T-helper 17 cell (primary cell): ENCODE measurements around the gene PRR18. TPM values are rescaled to one million over a fixed set of nuclear protein-coding genes. Genes with fewer than 3 reads are reported as not detected.

Experiments
- ATAC-seq: fragments of 150-1000 bp; cut with Tn5 transposase; 2 replicates; pipeline ENCODE4 v1.10.0; 2021; ENCODE audit warnings: mild to moderate bottlenecking, moderate library complexity
- DNase-seq, 3 donors: peaks; one replicate each; pipeline versions ENCODE4 v3.0.0 to v3.0.0-alpha.2; 2020 to 2021
- H3K9me3 ChIP-seq: one replicate; pipeline ENCODE4 v1.7.0; 2013; ENCODE audit warnings: low read length, mild to moderate bottlenecking; ENCODE audit not compliant: control insufficient read depth, poor library complexity, severe bottlenecking
- H3K27ac Mint-ChIP-seq: one replicate; pipeline ENCODE4 v1.8.0; 2022; ENCODE audit warnings: mild to moderate bottlenecking, moderate library complexity, mixed read lengths
- H3K27me3 Mint-ChIP-seq: one replicate; pipeline ENCODE4 v1.8.0; 2022; ENCODE audit warnings: mixed read lengths
- H3K36me3 Mint-ChIP-seq: one replicate; pipeline ENCODE4 v1.8.0; 2022; ENCODE audit warnings: low read depth, mixed read lengths
- H3K4me1 Mint-ChIP-seq: one replicate; pipeline ENCODE4 v1.8.0; 2022; ENCODE audit warnings: mild to moderate bottlenecking, mixed read lengths
- H3K4me3 Mint-ChIP-seq: one replicate; pipeline ENCODE4 v1.8.0; 2022; ENCODE audit warnings: mild to moderate bottlenecking, moderate library complexity, mixed read lengths
- total RNA-seq, 4 donors: library from RNA in 2 of 4; stranded (reverse) in 2 of 4; gene quantifications; one replicate each; pipeline ENCODE4 v1.2.3 and lab custom pipeline; 2022 to 2026

PRR18 gene
- total RNA-seq, 2 donors from 2014 or later: not detected

- Mint-ChIP-seq H3K4me1 (peaks cover 5% of the 10 kb centered on the region), H3K36me3 (peaks cover 9% of the 10 kb centered on the region), H3K27me3 (no peaks in the 10 kb centered on the region), H3K27ac (no peak overlapping the region), H3K4me3 (no peak overlapping the region)
- no peaks in the 10 kb centered on the region for H3K9me3 ChIP-seq
- no peak for ATAC-seq
- DNase-seq: no peak
These were observed 15.2 kb upstream of the PRR18 start for GRCh38 chr6:166323395-166323794.

DNA sequence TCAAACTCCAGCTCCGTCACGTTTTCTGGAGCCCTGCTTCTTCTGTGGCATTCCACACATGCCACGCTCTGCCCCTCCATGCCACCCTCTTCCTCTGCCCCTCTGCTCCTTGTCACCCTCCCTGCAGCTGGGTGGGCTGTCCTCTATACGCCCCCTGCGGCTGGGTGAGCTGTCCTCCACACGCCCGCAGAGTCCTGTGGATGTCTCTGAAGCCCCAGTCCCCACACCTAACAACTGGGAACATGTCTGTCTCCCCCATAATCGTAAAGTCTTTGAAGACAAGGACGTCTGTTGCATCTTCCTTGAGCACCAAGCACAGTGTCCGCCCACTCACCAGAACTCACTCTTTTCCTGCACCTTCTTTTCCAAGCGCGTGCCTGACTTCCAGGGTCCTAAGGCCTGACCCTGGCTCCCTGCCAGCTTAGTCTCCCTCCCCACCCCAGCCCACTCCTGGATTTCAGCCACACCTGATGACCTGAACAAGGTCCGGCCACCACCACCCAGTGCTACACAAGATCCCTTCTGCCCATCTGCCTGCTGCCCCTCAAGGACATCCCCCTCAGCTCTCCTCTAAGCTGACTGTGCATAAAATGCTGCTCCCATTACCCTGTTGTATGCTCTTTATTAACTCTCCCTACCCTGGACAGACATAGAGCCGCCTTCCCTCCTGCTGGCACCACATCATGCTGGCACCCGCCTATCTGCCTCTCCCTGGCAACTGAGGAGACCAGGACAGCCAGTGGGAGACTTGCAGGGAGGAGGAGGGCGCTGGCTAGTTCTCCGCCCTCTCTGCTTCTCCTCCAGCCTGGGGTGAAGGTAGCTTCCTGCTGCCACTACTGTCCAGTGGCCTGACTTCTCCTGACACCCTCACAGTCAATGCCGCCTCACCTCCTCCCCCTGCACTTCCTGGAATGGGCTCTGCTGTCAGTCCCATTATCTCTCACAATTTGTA, 10.7 kb upstream of the PRR18 start:
- ATAC-seq (no peak), DNase-seq (no peak)
- no peaks in the 10 kb centered on the region for H3K9me3 ChIP-seq
- peaks cover 5% of the 10 kb centered on the region for H3K36me3 Mint-ChIP-seq
- H3K27ac Mint-ChIP-seq: no peak overlapping the region
- H3K4me3 Mint-ChIP-seq: no peak overlapping the region
- no peaks in the 10 kb centered on the region for H3K27me3 Mint-ChIP-seq
- peaks cover 3% of the 10 kb centered on the region for H3K4me1 Mint-ChIP-seq

DNA sequence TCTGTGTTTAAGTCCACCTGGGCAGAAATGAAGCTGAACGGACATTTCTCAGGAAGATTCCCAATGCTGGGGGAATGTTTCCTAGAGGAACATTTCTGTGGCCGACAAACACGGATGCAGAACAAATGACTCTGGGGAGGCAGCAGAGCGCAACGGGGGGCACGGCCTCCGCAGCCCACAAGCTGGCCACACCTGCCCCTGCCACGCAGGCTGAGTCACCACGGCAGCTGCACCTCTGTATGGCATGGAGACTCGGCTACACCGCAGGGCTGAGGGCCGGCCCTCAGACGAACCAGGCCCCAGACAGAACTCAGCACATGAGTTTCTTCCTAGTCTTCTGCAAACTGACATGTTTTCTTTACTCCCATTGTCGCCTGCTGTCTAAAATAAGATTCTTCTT, 10.0 kb upstream of the PRR18 start:
- Mint-ChIP-seq H3K27ac (no peak overlapping the region), H3K4me3 (no peak overlapping the region), H3K27me3 (no peaks in the 10 kb centered on the region), H3K36me3 (peaks cover 3% of the 10 kb centered on the region), H3K4me1 (peaks cover 3% of the 10 kb centered on the region)
- no peaks in the 10 kb centered on the region for H3K9me3 ChIP-seq
- DNase-seq (no peak), ATAC-seq (no peak)

- no peak overlapping the region for H3K4me3 Mint-ChIP-seq
- DNase-seq: no peak
- H3K9me3 ChIP-seq: no peaks in the 10 kb centered on the region
- H3K27me3 Mint-ChIP-seq: no peaks in the 10 kb centered on the region
- no peak for ATAC-seq
- H3K27ac Mint-ChIP-seq: no peak overlapping the region
- H3K36me3 Mint-ChIP-seq: peaks cover 2% of the 10 kb centered on the region
- peaks cover 3% of the 10 kb centered on the region for H3K4me1 Mint-ChIP-seq
These were observed 9.3 kb upstream of the PRR18 start for GRCh38 chr6:166317261-166318212.

- H3K27me3 Mint-ChIP-seq: no peaks in the 10 kb centered on the region
- no peak overlapping the region for H3K27ac Mint-ChIP-seq
- H3K9me3 ChIP-seq: no peaks in the 10 kb centered on the region
- peaks cover 2% of the 10 kb centered on the region for H3K36me3 Mint-ChIP-seq
- no peak overlapping the region for H3K4me3 Mint-ChIP-seq
- H3K4me1 Mint-ChIP-seq: peaks cover 3% of the 10 kb centered on the region
- ATAC-seq (no peak), DNase-seq (no peak)
These were observed 7.2 kb upstream of the PRR18 start for GRCh38 chr6:166315436-166315835.

GRCh38 chr6:166314454-166314853, 6.3 kb upstream of the PRR18 start:
- H3K27me3 Mint-ChIP-seq: peaks cover 8% of the 10 kb centered on the region
- no peak overlapping the region for H3K4me3 Mint-ChIP-seq
- no peak overlapping the region for H3K27ac Mint-ChIP-seq
- ATAC-seq: no peak
- H3K4me1 Mint-ChIP-seq: peaks cover 3% of the 10 kb centered on the region
- H3K36me3 Mint-ChIP-seq: peaks cover 2% of the 10 kb centered on the region
- no peak for DNase-seq
- no peaks in the 10 kb centered on the region for H3K9me3 ChIP-seq

GRCh38 chr6:166313255-166314070, 5.3 kb upstream of the PRR18 start:
- Mint-ChIP-seq H3K27ac (no peak overlapping the region), H3K4me1 (peaks cover under 1% of the 10 kb centered on the region), H3K27me3 (peaks cover 18% of the 10 kb centered on the region), H3K4me3 (no peak overlapping the region), H3K36me3 (no peaks in the 10 kb centered on the region)
- H3K9me3 ChIP-seq: no peaks in the 10 kb centered on the region
- DNase-seq: peak in 2 of 3 donors; percentile 36 to 53
- ATAC-seq: peak; percentile 97

DNA sequence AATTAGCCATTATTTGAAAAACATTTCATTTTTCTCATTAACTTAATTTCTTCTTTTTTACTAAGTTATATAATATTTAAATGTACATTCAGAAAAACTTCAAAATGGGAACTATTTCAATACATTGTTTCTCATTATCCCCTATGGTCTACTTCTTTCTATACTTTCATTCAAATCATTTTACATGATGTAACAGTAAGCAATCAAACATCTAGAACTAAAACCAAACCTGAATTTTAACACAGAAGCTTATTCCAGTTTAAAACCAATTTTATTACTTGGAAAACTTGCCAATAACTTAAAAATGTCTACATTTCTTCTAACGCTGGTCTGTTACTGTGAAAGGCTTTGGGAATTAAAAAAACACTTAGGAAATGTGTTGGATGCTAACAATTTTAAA, 4.6 kb upstream of the PRR18 start:
- H3K27me3 Mint-ChIP-seq: peaks cover 19% of the 10 kb centered on the region
- DNase-seq: no peak
- ATAC-seq: no peak
- no peaks in the 10 kb centered on the region for H3K36me3 Mint-ChIP-seq
- no peak overlapping the region for H3K27ac Mint-ChIP-seq
- H3K4me1 Mint-ChIP-seq: no peaks in the 10 kb centered on the region
- H3K9me3 ChIP-seq: no peaks in the 10 kb centered on the region
- no peak overlapping the region for H3K4me3 Mint-ChIP-seq

DNA sequence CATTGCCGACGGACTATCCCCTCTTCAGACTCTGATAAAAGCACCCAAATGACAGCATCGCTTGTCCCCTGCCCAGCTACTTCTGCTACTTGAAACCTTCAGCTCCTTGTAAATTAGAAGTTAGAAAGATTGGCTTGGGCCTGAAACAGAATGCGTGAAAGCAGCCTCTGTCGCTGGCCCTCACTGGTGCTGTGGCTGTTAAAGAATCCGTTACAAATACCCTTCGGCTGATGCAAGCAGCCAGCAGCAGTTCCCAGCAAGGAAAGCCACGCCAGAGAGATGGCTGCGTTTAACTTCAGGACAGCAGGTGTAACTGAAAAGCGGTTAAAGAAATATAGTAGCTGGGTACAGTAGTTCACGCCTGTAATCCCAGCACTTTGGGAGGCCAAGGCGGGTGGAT, 2.4 kb upstream of the PRR18 start:
- no peak overlapping the region for H3K27ac Mint-ChIP-seq
- H3K27me3 Mint-ChIP-seq: peaks cover 28% of the 10 kb centered on the region
- no peaks in the 10 kb centered on the region for H3K9me3 ChIP-seq
- H3K36me3 Mint-ChIP-seq: no peaks in the 10 kb centered on the region
- H3K4me3 Mint-ChIP-seq: no peak overlapping the region
- no peaks in the 10 kb centered on the region for H3K4me1 Mint-ChIP-seq
- no peak for ATAC-seq
- no peak for DNase-seq

DNA sequence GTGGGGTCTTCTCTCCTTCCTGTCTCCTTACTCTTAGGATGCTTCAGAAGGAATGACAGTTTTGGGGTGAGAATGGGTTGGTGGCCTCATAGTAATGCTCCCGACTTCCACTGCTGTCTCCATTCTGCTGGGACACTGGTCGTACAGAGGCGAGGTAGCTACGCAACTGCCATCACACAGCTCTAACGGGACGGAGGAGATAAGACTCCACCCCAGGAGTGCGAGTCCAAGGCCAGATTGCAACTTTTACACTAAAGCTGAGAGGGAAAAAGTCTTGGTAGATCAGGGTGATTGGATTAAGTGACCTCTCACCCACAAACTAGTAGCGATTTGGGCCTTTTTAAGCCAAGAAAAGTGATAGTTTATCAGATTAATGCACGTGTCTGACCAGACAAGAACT, 1.8 kb upstream of the PRR18 start:
- H3K4me1 Mint-ChIP-seq: no peaks in the 10 kb centered on the region

DNA sequence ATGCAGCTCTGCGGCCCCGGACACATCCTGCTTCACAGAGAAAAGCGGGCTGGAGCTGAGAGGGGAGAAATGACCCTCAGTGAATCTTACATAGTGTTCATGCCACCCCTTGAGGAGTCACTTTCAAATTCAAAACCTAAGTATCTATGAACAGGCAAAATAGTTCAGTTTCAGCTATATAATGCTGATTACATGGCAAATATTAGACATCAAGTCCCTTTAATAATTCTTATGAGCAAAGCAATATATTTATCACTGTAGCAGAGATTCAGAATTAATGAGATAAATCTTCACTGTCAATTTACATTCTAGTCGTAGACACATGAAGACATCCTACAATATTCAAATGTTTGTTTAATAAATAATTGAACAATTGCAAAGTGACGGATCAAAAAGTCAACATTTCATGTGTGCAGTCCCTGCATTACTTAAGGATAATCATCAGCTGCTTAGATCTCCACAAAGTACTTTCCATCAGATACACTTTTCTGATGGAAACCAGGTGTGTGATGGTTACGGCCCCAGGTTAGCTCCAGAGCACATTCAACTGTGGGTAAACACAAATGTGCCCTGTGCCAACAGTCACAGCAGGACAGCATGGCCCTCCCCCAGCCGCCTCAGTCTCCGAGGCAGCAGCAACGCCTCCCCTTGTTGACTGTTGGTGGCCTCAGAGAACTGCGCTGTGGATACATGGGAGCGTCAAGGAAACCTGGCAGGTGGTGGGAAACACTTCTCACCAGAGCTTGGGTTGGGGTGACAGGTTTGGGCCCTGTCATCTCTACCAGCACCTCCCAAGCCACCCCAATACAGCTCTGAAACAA, 787 bp upstream of the PRR18 start:
- H3K27ac Mint-ChIP-seq: no peak overlapping the region

More for the DNA sequence above, 1.8 kb upstream of the PRR18 start:
- Mint-ChIP-seq H3K27me3 (peaks cover 34% of the 10 kb centered on the region), H3K36me3 (no peaks in the 10 kb centered on the region), H3K4me3 (no peak overlapping the region), H3K27ac (no peak overlapping the region)
- no peaks in the 10 kb centered on the region for H3K9me3 ChIP-seq
- ATAC-seq: no peak
- DNase-seq: no peak

More for the DNA sequence above, 787 bp upstream of the PRR18 start:
- no peaks in the 10 kb centered on the region for H3K9me3 ChIP-seq
- Mint-ChIP-seq H3K27me3 (peaks cover 39% of the 10 kb centered on the region), H3K36me3 (no peaks in the 10 kb centered on the region), H3K4me3 (peak overlapping the region; percentile 12), H3K4me1 (no peaks in the 10 kb centered on the region)
- ATAC-seq (no peak), DNase-seq (no peak)
